ENCODE data around the gene TCFL5.

Gene TCFL5

GRCh38 chr20:62839261-62839660 is 22.4 kb downstream of the TCFL5 start:
- Histone ChIP-seq H2BK5ac (ENCODE audit: low read depth, low read length, poor library complexity, severe bottlenecking) (no peak overlapping the region), H2AFZ (ENCODE audit: low read depth, low read length) (no peak overlapping the region), H3K36me3 (ENCODE audit: control insufficient read depth in 1 of 2, insufficient read depth in 2 of 2, low read depth in 1 of 2, low read length in 2 of 2) (no peaks in the 10 kb centered on the region), H3K9ac (ENCODE audit: low read length) (no peak overlapping the region), H3K23ac (ENCODE audit: low read length in 2 of 2) (no peak overlapping the region), H4K8ac (ENCODE audit: low read length) (no peak overlapping the region), H2AK5ac (ENCODE audit: low read length, severe bottlenecking) (no peak overlapping the region), H3K27me3 (ENCODE audit: control insufficient read depth in 1 of 2, insufficient read depth in 1 of 2, low read length in 2 of 2) (peaks cover 7 to 35% of the 10 kb centered on the region in 2 experiments), H3K27ac (ENCODE audit: low read length, poor library complexity, severe bottlenecking) (no peak overlapping the region), H2BK15ac (ENCODE audit: low read depth, poor library complexity, severe bottlenecking) (no peak overlapping the region), H3K79me1 (replicated peaks; ENCODE audit: low read length, poor library complexity, severe bottlenecking) (no peaks in the 10 kb centered on the region), H3K4me2 (ENCODE audit: low read length, poor library complexity, severe bottlenecking) (no peak overlapping the region), H3K14ac (ENCODE audit: low read length in 2 of 2) (no peak overlapping the region), H3K4ac (ENCODE audit: low read depth in 1 of 2, low read length in 2 of 2) (no peak overlapping the region), H3K9me3 (ENCODE audit: control insufficient read depth, low read length) (no peaks in the 10 kb centered on the region), H3K4me3 (ENCODE audit: insufficient read depth in 1 of 2, low read depth in 1 of 2, low read length in 2 of 2) (no peak overlapping the region), H3K18ac (ENCODE audit: low read depth in 1 of 2, low read length in 2 of 2) (no peak overlapping the region), H4K91ac (ENCODE audit: low read length) (no peak overlapping the region), H2BK12ac (ENCODE audit: low read length in 2 of 2) (no peak overlapping the region), H2BK120ac (ENCODE audit: low read depth, low read length) (no peak overlapping the region), H3K4me1 (ENCODE audit: control insufficient read depth, insufficient read depth, low read depth, low read length) (peaks cover 8% of the 10 kb centered on the region)
- no peak for DNase-seq
- WGBS = 94% methylated on average over 8 of the region's 8 CpGs

GRCh38 chr20:62838128-62838891 is 23.3 kb downstream of the TCFL5 start:
- no peak overlapping the region for H3K4me2 ChIP-seq (ENCODE audit: low read length, poor library complexity, severe bottlenecking)
- no peaks in the 10 kb centered on the region for H3K79me1 ChIP-seq (replicated peaks; ENCODE audit: low read length, poor library complexity, severe bottlenecking)
- H3K36me3 ChIP-seq (ENCODE audit: control insufficient read depth in 1 of 2, insufficient read depth in 2 of 2, low read depth in 1 of 2, low read length in 2 of 2) = no peaks in the 10 kb centered on the region
- WGBS = 93% methylated on average over 27 of the region's 27 CpGs
- no peak overlapping the region for H2BK5ac ChIP-seq (ENCODE audit: low read depth, low read length, poor library complexity, severe bottlenecking)
- peaks cover 8% of the 10 kb centered on the region for H3K4me1 ChIP-seq (ENCODE audit: control insufficient read depth, insufficient read depth, low read depth, low read length)
- H3K18ac ChIP-seq (ENCODE audit: low read depth in 1 of 2, low read length in 2 of 2) = no peak overlapping the region
- H2BK15ac ChIP-seq (ENCODE audit: low read depth, poor library complexity, severe bottlenecking) = no peak overlapping the region
- peaks cover 7 to 37% of the 10 kb centered on the region in 2 experiments for H3K27me3 ChIP-seq (ENCODE audit: control insufficient read depth in 1 of 2, insufficient read depth in 1 of 2, low read length in 2 of 2)
- H2BK120ac ChIP-seq (ENCODE audit: low read depth, low read length) = no peak overlapping the region
- no peak overlapping the region for H3K27ac ChIP-seq (ENCODE audit: low read length, poor library complexity, severe bottlenecking)
- H2AFZ ChIP-seq (ENCODE audit: low read depth, low read length) = no peak overlapping the region
- no peak overlapping the region for H2BK12ac ChIP-seq (ENCODE audit: low read length in 2 of 2)
- H4K91ac ChIP-seq (ENCODE audit: low read length) = no peak overlapping the region
- no peak overlapping the region for H3K4ac ChIP-seq (ENCODE audit: low read depth in 1 of 2, low read length in 2 of 2)
- H3K23ac ChIP-seq (ENCODE audit: low read length in 2 of 2) = no peak overlapping the region
- no peak overlapping the region for H3K9ac ChIP-seq (ENCODE audit: low read length)
- H3K4me3 ChIP-seq (ENCODE audit: insufficient read depth in 1 of 2, low read depth in 1 of 2, low read length in 2 of 2) = no peak overlapping the region
- H3K9me3 ChIP-seq (ENCODE audit: control insufficient read depth, low read length) = no peaks in the 10 kb centered on the region
- H4K8ac ChIP-seq (ENCODE audit: low read length) = no peak overlapping the region
- H2AK5ac ChIP-seq (ENCODE audit: low read length, severe bottlenecking) = no peak overlapping the region
- no peak for DNase-seq
- peak overlapping the region in 1 of 2 experiments; percentile 45 for H3K14ac ChIP-seq (ENCODE audit: low read length in 2 of 2)

- Histone ChIP-seq H3K27me3 (ENCODE audit: control insufficient read depth in 1 of 2, insufficient read depth in 1 of 2, low read length in 2 of 2) (peaks cover 7 to 41% of the 10 kb centered on the region in 2 experiments), H2BK120ac (ENCODE audit: low read depth, low read length) (no peak overlapping the region), H2BK5ac (ENCODE audit: low read depth, low read length, poor library complexity, severe bottlenecking) (no peak overlapping the region), H4K8ac (ENCODE audit: low read length) (no peak overlapping the region), H3K4me1 (ENCODE audit: control insufficient read depth, insufficient read depth, low read depth, low read length) (peaks cover 10% of the 10 kb centered on the region), H3K4me2 (ENCODE audit: low read length, poor library complexity, severe bottlenecking) (no peak overlapping the region), H3K14ac (ENCODE audit: low read length in 2 of 2) (no peak overlapping the region), H3K79me1 (replicated peaks; ENCODE audit: low read length, poor library complexity, severe bottlenecking) (no peaks in the 10 kb centered on the region), H3K4me3 (ENCODE audit: insufficient read depth in 1 of 2, low read depth in 1 of 2, low read length in 2 of 2) (no peak overlapping the region), H2AK5ac (ENCODE audit: low read length, severe bottlenecking) (no peak overlapping the region), H3K9ac (ENCODE audit: low read length) (no peak overlapping the region), H2BK15ac (ENCODE audit: low read depth, poor library complexity, severe bottlenecking) (no peak overlapping the region), H2BK12ac (ENCODE audit: low read length in 2 of 2) (no peak overlapping the region), H3K36me3 (ENCODE audit: control insufficient read depth in 1 of 2, insufficient read depth in 2 of 2, low read depth in 1 of 2, low read length in 2 of 2) (no peaks in the 10 kb centered on the region), H3K18ac (ENCODE audit: low read depth in 1 of 2, low read length in 2 of 2) (no peak overlapping the region), H4K91ac (ENCODE audit: low read length) (no peak overlapping the region), H3K4ac (ENCODE audit: low read depth in 1 of 2, low read length in 2 of 2) (no peak overlapping the region), H3K9me3 (ENCODE audit: control insufficient read depth, low read length) (no peaks in the 10 kb centered on the region), H3K23ac (ENCODE audit: low read length in 2 of 2) (no peak overlapping the region), H2AFZ (ENCODE audit: low read depth, low read length) (no peak overlapping the region), H3K27ac (ENCODE audit: low read length, poor library complexity, severe bottlenecking) (no peak overlapping the region)
- WGBS = 90% methylated on average over 6 of the region's 8 CpGs
- no peak for DNase-seq
Measured at GRCh38 chr20:62837790-62838127, 23.9 kb downstream of the TCFL5 start.

GRCh38 chr20:62836967-62837490 is 24.6 kb downstream of the TCFL5 start:
- H3K4me1 ChIP-seq (ENCODE audit: control insufficient read depth, insufficient read depth, low read depth, low read length) = peaks cover 10% of the 10 kb centered on the region
- no peak overlapping the region for H3K18ac ChIP-seq (ENCODE audit: low read depth in 1 of 2, low read length in 2 of 2)
- no peak overlapping the region for H4K8ac ChIP-seq (ENCODE audit: low read length)
- H3K27ac ChIP-seq (ENCODE audit: low read length, poor library complexity, severe bottlenecking) = no peak overlapping the region
- peaks cover 7 to 47% of the 10 kb centered on the region in 2 experiments for H3K27me3 ChIP-seq (ENCODE audit: control insufficient read depth in 1 of 2, insufficient read depth in 1 of 2, low read length in 2 of 2)
- no peak overlapping the region for H2AK5ac ChIP-seq (ENCODE audit: low read length, severe bottlenecking)
- no peak overlapping the region for H3K4me3 ChIP-seq (ENCODE audit: insufficient read depth in 1 of 2, low read depth in 1 of 2, low read length in 2 of 2)
- H3K9ac ChIP-seq (ENCODE audit: low read length) = no peak overlapping the region
- no peak overlapping the region for H2AFZ ChIP-seq (ENCODE audit: low read depth, low read length)
- no peak overlapping the region for H3K4ac ChIP-seq (ENCODE audit: low read depth in 1 of 2, low read length in 2 of 2)
- no peak overlapping the region for H2BK12ac ChIP-seq (ENCODE audit: low read length in 2 of 2)
- no peak overlapping the region for H2BK15ac ChIP-seq (ENCODE audit: low read depth, poor library complexity, severe bottlenecking)
- no peak overlapping the region for H3K4me2 ChIP-seq (ENCODE audit: low read length, poor library complexity, severe bottlenecking)
- no peak overlapping the region for H4K91ac ChIP-seq (ENCODE audit: low read length)
- no peak for DNase-seq
- no peak overlapping the region for H3K23ac ChIP-seq (ENCODE audit: low read length in 2 of 2)
- no peaks in the 10 kb centered on the region for H3K36me3 ChIP-seq (ENCODE audit: control insufficient read depth in 1 of 2, insufficient read depth in 2 of 2, low read depth in 1 of 2, low read length in 2 of 2)
- no peaks in the 10 kb centered on the region for H3K9me3 ChIP-seq (ENCODE audit: control insufficient read depth, low read length)
- no peak overlapping the region for H2BK5ac ChIP-seq (ENCODE audit: low read depth, low read length, poor library complexity, severe bottlenecking)
- 96% methylated on average over 18 of the region's 19 CpGs for WGBS
- H2BK120ac ChIP-seq (ENCODE audit: low read depth, low read length) = no peak overlapping the region
- H3K14ac ChIP-seq (ENCODE audit: low read length in 2 of 2) = no peak overlapping the region
- H3K79me1 ChIP-seq (replicated peaks; ENCODE audit: low read length, poor library complexity, severe bottlenecking) = no peaks in the 10 kb centered on the region

All from mesenchymal stem cell (in vitro differentiated cells and primary cell).